ENCODE measurements around the gene COX6B2.

DNA sequence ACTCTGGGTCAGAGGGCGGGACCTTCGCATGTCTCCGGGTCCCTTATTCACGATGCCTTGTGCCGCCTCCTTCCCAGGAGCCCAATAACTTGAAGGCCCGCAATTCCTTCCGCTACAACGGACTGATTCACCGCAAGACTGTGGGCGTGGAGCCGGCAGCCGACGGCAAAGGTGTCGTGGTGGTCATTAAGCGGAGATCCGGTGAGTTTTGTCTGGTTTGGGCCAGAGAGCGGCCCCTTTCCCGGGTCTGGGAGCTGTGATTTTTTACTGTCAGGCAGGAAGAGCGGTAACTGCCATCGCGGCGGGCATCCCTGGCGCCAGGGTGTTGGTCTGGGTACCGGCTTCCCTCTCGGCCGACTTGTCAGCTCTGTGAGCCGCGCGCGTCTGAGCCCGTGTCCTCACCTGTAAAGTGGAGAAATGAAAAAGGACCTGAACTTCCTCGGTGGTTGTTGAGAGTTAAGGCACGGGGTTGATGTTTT is 32.0 kb upstream of the COX6B2 start:
- TF ChIP-seq ZFP3 (CRISPR knock-in tag; IDR thresholded peaks at IDR 0.05), result no peak
- no peak for TF ChIP-seq TOX (CRISPR knock-in tag; IDR thresholded peaks at IDR 0.05; ENCODE audit: borderline replicate concordance)
- TF ChIP-seq, protein P1, sequence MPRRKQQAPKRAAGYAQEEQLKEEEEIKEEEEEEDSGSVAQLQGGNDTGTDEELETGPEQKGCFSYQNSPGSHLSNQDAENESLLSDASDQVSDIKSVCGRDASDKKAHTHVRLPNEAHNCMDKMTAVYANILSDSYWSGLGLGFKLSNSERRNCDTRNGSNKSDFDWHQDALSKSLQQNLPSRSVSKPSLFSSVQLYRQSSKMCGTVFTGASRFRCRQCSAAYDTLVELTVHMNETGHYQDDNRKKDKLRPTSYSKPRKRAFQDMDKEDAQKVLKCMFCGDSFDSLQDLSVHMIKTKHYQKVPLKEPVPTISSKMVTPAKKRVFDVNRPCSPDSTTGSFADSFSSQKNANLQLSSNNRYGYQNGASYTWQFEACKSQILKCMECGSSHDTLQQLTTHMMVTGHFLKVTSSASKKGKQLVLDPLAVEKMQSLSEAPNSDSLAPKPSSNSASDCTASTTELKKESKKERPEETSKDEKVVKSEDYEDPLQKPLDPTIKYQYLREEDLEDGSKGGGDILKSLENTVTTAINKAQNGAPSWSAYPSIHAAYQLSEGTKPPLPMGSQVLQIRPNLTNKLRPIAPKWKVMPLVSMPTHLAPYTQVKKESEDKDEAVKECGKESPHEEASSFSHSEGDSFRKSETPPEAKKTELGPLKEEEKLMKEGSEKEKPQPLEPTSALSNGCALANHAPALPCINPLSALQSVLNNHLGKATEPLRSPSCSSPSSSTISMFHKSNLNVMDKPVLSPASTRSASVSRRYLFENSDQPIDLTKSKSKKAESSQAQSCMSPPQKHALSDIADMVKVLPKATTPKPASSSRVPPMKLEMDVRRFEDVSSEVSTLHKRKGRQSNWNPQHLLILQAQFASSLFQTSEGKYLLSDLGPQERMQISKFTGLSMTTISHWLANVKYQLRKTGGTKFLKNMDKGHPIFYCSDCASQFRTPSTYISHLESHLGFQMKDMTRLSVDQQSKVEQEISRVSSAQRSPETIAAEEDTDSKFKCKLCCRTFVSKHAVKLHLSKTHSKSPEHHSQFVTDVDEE (CRISPR knock-in tag; IDR thresholded peaks at IDR 0.05), result no peak
- TF ChIP-seq ZFP30 (CRISPR knock-in tag; IDR thresholded peaks at IDR 0.05), result no peak
- TF ChIP-seq ARNTL (CRISPR knock-in tag; IDR thresholded peaks at IDR 0.05; ENCODE audit: borderline replicate concordance, low read depth), result no peak
- TF ChIP-seq SNAI2 (CRISPR knock-in tag; IDR thresholded peaks at IDR 0.05), result no peak
- no peak for TF ChIP-seq GLIS3 (CRISPR knock-in tag; IDR thresholded peaks at IDR 0.05)

Measured in SK-N-SH treated with all-trans-retinoic acid at 6 μM for 48 hours (cell line).